ENCODE results near the gene HDAC7. TPM values are rescaled to one million over a fixed set of nuclear protein-coding genes. Genes with fewer than 3 reads are reported as not detected.

HDAC7 gene
- total and polyA plus RNA-seq, 2 experiments from 2014 or later: 41.3 to 60.1 TPM

DNA sequence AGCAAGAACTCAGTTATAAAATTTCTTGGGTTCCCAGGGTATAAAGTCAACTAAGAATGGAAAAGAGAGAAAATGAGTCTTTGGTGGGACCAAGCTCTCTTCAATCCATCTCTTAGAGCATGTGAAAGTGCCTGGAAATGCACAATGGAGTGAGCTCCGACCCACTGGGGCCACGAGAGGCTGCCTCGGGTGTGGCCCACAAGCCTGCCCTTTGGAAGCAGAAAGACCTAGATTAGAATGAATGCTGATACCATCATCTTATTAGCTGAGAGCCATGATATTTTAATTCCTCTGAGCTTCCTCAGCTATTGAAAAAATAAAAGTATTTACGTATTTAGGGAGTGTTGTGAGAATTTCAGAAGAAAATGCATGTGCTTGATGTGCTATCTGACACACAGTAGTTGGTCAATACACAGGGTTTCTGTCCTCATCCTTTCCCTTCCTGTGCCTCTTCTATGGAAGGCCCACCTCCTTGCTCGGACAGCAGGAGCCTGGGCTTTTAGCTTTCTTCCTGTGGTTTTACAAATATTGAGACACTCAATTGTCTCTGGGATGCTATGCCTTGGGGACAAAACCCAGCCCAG, 42.6 kb upstream of the HDAC7 start (continued):
- TF ChIP-seq, protein P1, sequence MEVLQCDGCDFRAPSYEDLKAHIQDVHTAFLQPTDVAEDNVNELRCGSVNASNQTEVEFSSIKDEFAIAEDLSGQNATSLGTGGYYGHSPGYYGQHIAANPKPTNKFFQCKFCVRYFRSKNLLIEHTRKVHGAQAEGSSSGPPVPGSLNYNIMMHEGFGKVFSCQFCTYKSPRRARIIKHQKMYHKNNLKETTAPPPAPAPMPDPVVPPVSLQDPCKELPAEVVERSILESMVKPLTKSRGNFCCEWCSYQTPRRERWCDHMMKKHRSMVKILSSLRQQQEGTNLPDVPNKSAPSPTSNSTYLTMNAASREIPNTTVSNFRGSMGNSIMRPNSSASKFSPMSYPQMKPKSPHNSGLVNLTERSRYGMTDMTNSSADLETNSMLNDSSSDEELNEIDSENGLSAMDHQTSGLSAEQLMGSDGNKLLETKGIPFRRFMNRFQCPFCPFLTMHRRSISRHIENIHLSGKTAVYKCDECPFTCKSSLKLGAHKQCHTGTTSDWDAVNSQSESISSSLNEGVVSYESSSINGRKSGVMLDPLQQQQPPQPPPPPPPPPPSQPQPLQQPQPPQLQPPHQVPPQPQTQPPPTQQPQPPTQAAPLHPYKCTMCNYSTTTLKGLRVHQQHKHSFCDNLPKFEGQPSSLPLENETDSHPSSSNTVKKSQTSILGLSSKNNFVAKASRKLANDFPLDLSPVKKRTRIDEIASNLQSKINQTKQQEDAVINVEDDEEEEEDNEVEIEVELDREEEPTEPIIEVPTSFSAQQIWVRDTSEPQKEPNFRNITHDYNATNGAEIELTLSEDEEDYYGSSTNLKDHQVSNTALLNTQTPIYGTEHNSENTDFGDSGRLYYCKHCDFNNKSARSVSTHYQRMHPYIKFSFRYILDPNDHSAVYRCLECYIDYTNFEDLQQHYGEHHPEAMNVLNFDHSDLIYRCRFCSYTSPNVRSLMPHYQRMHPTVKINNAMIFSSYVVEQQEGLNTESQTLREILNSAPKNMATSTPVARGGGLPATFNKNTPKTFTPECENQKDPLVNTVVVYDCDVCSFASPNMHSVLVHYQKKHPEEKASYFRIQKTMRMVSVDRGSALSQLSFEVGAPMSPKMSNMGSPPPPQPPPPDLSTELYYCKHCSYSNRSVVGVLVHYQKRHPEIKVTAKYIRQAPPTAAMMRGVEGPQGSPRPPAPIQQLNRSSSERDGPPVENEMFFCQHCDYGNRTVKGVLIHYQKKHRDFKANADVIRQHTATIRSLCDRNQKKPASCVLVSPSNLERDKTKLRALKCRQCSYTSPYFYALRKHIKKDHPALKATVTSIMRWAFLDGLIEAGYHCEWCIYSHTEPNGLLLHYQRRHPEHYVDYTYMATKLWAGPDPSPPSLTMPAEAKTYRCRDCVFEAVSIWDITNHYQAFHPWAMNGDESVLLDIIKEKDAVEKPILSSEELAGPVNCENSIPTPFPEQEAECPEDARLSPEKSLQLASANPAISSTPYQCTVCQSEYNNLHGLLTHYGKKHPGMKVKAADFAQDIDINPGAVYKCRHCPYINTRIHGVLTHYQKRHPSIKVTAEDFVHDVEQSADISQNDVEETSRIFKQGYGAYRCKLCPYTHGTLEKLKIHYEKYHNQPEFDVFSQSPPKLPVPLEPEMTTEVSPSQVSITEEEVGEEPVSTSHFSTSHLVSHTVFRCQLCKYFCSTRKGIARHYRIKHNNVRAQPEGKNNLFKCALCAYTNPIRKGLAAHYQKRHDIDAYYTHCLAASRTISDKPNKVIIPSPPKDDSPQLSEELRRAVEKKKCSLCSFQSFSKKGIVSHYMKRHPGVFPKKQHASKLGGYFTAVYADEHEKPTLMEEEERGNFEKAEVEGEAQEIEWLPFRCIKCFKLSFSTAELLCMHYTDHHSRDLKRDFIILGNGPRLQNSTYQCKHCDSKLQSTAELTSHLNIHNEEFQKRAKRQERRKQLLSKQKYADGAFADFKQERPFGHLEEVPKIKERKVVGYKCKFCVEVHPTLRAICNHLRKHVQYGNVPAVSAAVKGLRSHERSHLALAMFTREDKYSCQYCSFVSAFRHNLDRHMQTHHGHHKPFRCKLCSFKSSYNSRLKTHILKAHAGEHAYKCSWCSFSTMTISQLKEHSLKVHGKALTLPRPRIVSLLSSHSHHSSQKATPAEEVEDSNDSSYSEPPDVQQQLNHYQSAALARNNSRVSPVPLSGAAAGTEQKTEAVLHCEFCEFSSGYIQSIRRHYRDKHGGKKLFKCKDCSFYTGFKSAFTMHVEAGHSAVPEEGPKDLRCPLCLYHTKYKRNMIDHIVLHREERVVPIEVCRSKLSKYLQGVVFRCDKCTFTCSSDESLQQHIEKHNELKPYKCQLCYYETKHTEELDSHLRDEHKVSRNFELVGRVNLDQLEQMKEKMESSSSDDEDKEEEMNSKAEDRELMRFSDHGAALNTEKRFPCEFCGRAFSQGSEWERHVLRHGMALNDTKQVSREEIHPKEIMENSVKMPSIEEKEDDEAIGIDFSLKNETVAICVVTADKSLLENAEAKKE (CRISPR knock-in tag; IDR thresholded peaks at IDR 0.05): no peak
- TF ChIP-seq STAT1 (IDR thresholded peaks at IDR 0.05; ENCODE audit: unreplicated experiment) (no peak), POLR2AphosphoS5 (IDR thresholded peaks at IDR 0.05; ENCODE audit: low read depth) (no peak), CREB1 (CRISPR knock-in tag; IDR thresholded peaks at IDR 0.05; ENCODE audit: low read depth) (no peak), NANOG (IDR thresholded peaks at IDR 0.05; ENCODE audit: borderline replicate concordance) (no peak), EZH2 (IDR thresholded peaks at IDR 0.05; ENCODE audit: low read depth, unreplicated experiment) (no peak), JUNB (IDR thresholded peaks at IDR 0.05; ENCODE audit: unreplicated experiment) (no peak), REST (IDR thresholded peaks at IDR 0.05; ENCODE audit: unreplicated experiment) (no peak)

Measured in GM23338 (cell line).